H9 (cell line): ENCODE measurements around the gene HPF1. TPM values are rescaled to one million over a fixed set of nuclear protein-coding genes. Genes with fewer than 3 reads are reported as not detected.

Experiments used
- DNase-seq: peaks from one replicate; pipeline ENCODE4 v3.0.0-alpha.2; 2017
- H2AFZ ChIP-seq: one replicate; pipeline ENCODE4 v1.6.1; 2013; ENCODE audit warnings: mild to moderate bottlenecking, low read length, control low read depth, moderate library complexity
- H2AK5ac ChIP-seq: 2 replicates; pipeline ENCODE4 v1.6.1; 2013; ENCODE audit warnings: low read length, control low read depth, mixed read lengths; ENCODE audit not compliant: insufficient read length
- H2BK120ac ChIP-seq: one replicate; pipeline ENCODE4 v1.6.1; 2013; ENCODE audit warnings: low read depth, mild to moderate bottlenecking, low read length, control low read depth, inconsistent platforms; ENCODE audit not compliant: poor library complexity, severe bottlenecking
- H2BK12ac ChIP-seq: 2 replicates; pipeline ENCODE4 v1.6.1; 2013; ENCODE audit warnings: low read length, control low read depth, mixed read lengths, low read depth; ENCODE audit not compliant: insufficient read length
- H2BK15ac ChIP-seq: 2 replicates; pipeline ENCODE4 v1.6.1; 2013; ENCODE audit warnings: low read depth, low read length, control low read depth
- H2BK20ac ChIP-seq: one replicate; pipeline ENCODE4 v1.6.1; 2013; ENCODE audit warnings: low read depth, mild to moderate bottlenecking, low read length, control low read depth, inconsistent platforms; ENCODE audit not compliant: poor library complexity, severe bottlenecking
- H2BK5ac ChIP-seq: 2 replicates; pipeline ENCODE4 v1.6.1; 2013; ENCODE audit warnings: low read length, control low read depth, mixed read lengths; ENCODE audit not compliant: insufficient read length
- H3K14ac ChIP-seq: 2 replicates; pipeline ENCODE4 v1.6.1; 2013; ENCODE audit warnings: low read length, control low read depth; ENCODE audit not compliant: insufficient read depth
- H3K18ac ChIP-seq: 2 replicates; pipeline ENCODE4 v1.6.1; 2013; ENCODE audit warnings: low read depth, mild to moderate bottlenecking, mixed read lengths, low read length, control low read depth; ENCODE audit not compliant: insufficient read length
- H3K23ac ChIP-seq: 2 replicates; pipeline ENCODE4 v1.6.1; 2013; ENCODE audit warnings: low read length, control low read depth, mixed read lengths, low read depth; ENCODE audit not compliant: insufficient read length
- H3K23me2 ChIP-seq: 2 replicates; pipeline ENCODE4 v1.6.1; 2013; ENCODE audit warnings: low read depth, mild to moderate bottlenecking, mixed read lengths, low read length, control low read depth; ENCODE audit not compliant: insufficient read length, poor library complexity, severe bottlenecking
- H3K27ac ChIP-seq: 2 replicates; pipeline ENCODE4 v1.5.1; 2013; ENCODE audit warnings: low read length, control low read depth, mixed read lengths, low read depth; ENCODE audit not compliant: insufficient read length
- H3K27me3 ChIP-seq: 2 replicates; pipeline ENCODE4 v1.6.1; 2013; ENCODE audit warnings: low read length, control low read depth, inconsistent platforms; ENCODE audit not compliant: insufficient read depth
- H3K4ac ChIP-seq: 2 replicates; pipeline ENCODE4 v1.6.1; 2013; ENCODE audit warnings: low read depth, mild to moderate bottlenecking, control low read depth, inconsistent platforms, low read length, moderate library complexity
- H3K4me1 ChIP-seq: 2 replicates; pipeline ENCODE4 v1.6.1; 2013; ENCODE audit warnings: low read length, control low read depth, inconsistent platforms; ENCODE audit not compliant: insufficient read depth
- H3K4me2 ChIP-seq: 2 replicates; pipeline ENCODE4 v1.6.1; 2013; ENCODE audit warnings: low read length, control low read depth, mixed read lengths; ENCODE audit not compliant: insufficient read length, insufficient read depth
- H3K56ac ChIP-seq: 2 replicates; pipeline ENCODE4 v1.6.1; 2013; ENCODE audit warnings: low read depth, mild to moderate bottlenecking, mixed read lengths, low read length, control low read depth; ENCODE audit not compliant: insufficient read length
- H3K79me1 ChIP-seq: 2 replicates; pipeline ENCODE4 v1.6.1; 2013; ENCODE audit warnings: low read depth, mild to moderate bottlenecking, moderate library complexity, low read length, control low read depth, inconsistent platforms; ENCODE audit not compliant: insufficient read depth, poor library complexity, severe bottlenecking
- H3K79me2 ChIP-seq: 2 replicates; pipeline ENCODE4 v1.6.1; 2013; ENCODE audit warnings: low read length, control low read depth, inconsistent platforms; ENCODE audit not compliant: insufficient read depth
- H3K9ac ChIP-seq: 2 replicates; pipeline ENCODE4 v1.6.1; 2013; ENCODE audit warnings: low read length, control low read depth, mixed read lengths; ENCODE audit not compliant: insufficient read length; ENCODE audit errors: extremely low read depth
- H3K9me3 ChIP-seq: one replicate; pipeline ENCODE4 v1.6.1; 2013; ENCODE audit warnings: low read depth, low read length, inconsistent platforms; ENCODE audit not compliant: control insufficient read depth
- H3T11ph ChIP-seq: one replicate; pipeline ENCODE4 v1.6.1; 2013; ENCODE audit warnings: mild to moderate bottlenecking, low read length, control low read depth, inconsistent platforms
- H4K20me1 ChIP-seq: one replicate; pipeline ENCODE4 v1.6.1; 2013; ENCODE audit not compliant: control insufficient read depth, insufficient read length, insufficient read depth
- H4K5ac ChIP-seq: 2 replicates; pipeline ENCODE4 v1.6.1; 2013; ENCODE audit warnings: low read depth, mild to moderate bottlenecking, mixed read lengths, low read length, control low read depth; ENCODE audit not compliant: insufficient read length
- H4K8ac ChIP-seq: replicated peaks from 2 replicates; pipeline ENCODE4 v1.6.1; 2013; ENCODE audit warnings: low read length, control low read depth, mixed read lengths, low read depth; ENCODE audit not compliant: insufficient read length
- H4K91ac ChIP-seq: 2 replicates; pipeline ENCODE4 v1.6.1; 2013; ENCODE audit warnings: low read depth, mild to moderate bottlenecking, moderate library complexity, mixed read lengths, low read length, control low read depth; ENCODE audit not compliant: insufficient read length
- H3K27ac Mint-ChIP-seq, 3 experiments: 2 replicates in 2 of 3; 3 replicates in 1 of 3; pipeline ENCODE4 v1.8.0; 2020 to 2021; ENCODE audit warnings: mixed read lengths in 3 of 3, mild to moderate bottlenecking in 1 of 3, moderate library complexity in 1 of 3
- H3K27me3 Mint-ChIP-seq: 2 replicates; pipeline ENCODE4 v1.8.0; 2021; ENCODE audit warnings: low read depth, mild to moderate bottlenecking, moderate library complexity, mixed read lengths
- H3K36me3 Mint-ChIP-seq, 3 experiments: 2 replicates in 2 of 3; 3 replicates in 1 of 3; pipeline ENCODE4 v1.8.0; 2020 to 2021; ENCODE audit warnings: low read depth in 3 of 3, mixed read lengths in 3 of 3; ENCODE audit not compliant: insufficient read depth in 1 of 3
- H3K4me1 Mint-ChIP-seq, 2 experiments: 2 replicates each; pipeline ENCODE4 v1.8.0; 2020; ENCODE audit warnings: mixed read lengths in 2 of 2
- H3K4me3 Mint-ChIP-seq, 2 experiments: 2 replicates in 1 of 2; 3 replicates in 1 of 2; pipeline ENCODE4 v1.8.0; 2020 to 2021; ENCODE audit warnings: mild to moderate bottlenecking in 2 of 2, mixed read lengths in 2 of 2, moderate library complexity in 1 of 2
- H3K9me3 Mint-ChIP-seq, 2 experiments: 2 replicates in 1 of 2; 3 replicates in 1 of 2; pipeline ENCODE4 v1.8.0; 2020; ENCODE audit warnings: mild to moderate bottlenecking in 2 of 2, mixed read lengths in 2 of 2, moderate library complexity in 1 of 2
- WGBS: extraction: QIAGEN DNeasy Blood & Tissue Kit; methylation state at CpG from one replicate; pipeline ENCODE4 v1.1.7; 2013; ENCODE audit warnings: missing lambda C conversion rate, low lambda C conversion rate, mixed read lengths; ENCODE audit not compliant: insufficient read length; ENCODE audit errors: extremely low coverage; 5-methylcytosine and 5-hydroxymethylcytosine counted together
- total RNA-seq: library from RNA; stranded (reverse); gene quantifications from 2 replicates; pipeline ENCODE4 v1.2.1, GENCODE V29; 2021
- TF ChIP-seq, protein P1 (sequence below): fragments of 200-600 bp; sonication (generic); conservative IDR thresholded peaks from 3 replicates; pipeline ENCODE4 v1.8.0; 2021; ENCODE audit warnings: antibody characterized with exemption, mild to moderate bottlenecking

The HPF1 gene
- total RNA-seq, 1 experiment from 2014 or later = 32.1 TPM

DNA sequence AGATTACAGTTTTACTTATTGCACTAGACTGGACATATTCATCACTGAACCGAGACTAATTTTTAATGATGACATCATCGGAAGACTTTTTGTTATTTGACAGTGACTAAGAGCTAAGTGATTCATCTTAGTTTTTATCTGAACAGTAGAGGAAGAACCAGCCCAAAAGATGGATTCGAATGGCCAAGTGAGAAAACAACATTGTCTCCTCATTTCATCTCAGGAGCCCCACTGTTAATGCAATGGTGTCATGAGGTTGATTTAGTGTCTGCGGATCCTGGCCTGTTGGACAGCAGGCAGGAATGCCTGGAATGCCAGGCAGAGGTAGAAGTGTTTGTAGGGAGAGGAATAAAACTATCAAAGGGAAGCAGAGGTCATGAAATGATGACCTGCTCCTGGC lies 37.8 kb upstream of the HPF1 start:
- no peak overlapping the region for H3K4me3 Mint-ChIP-seq
- DNase-seq = no peak

More for the DNA sequence above, 37.8 kb upstream of the HPF1 start:
- Histone ChIP-seq H3T11ph (no peak overlapping the region), H2AFZ (no peak overlapping the region), H3K23me2 (no peaks in the 10 kb centered on the region), H2BK15ac (no peak overlapping the region), H2AK5ac (no peak overlapping the region), H3K4me1 (no peaks in the 10 kb centered on the region), H2BK120ac (no peak overlapping the region), H3K14ac (no peak overlapping the region), H3K79me2 (no peaks in the 10 kb centered on the region), H4K20me1 (no peaks in the 10 kb centered on the region), H2BK20ac (no peak overlapping the region), H3K9ac (no peak overlapping the region), H3K9me3 (no peaks in the 10 kb centered on the region), H3K4me2 (no peak overlapping the region), H3K27me3 (no peaks in the 10 kb centered on the region), H3K27ac (no peak overlapping the region), H2BK12ac (no peak overlapping the region), H3K56ac (no peak overlapping the region), H3K4ac (no peak overlapping the region), H3K23ac (no peak overlapping the region), H3K79me1 (no peaks in the 10 kb centered on the region), H3K18ac (no peak overlapping the region), H4K5ac (no peak overlapping the region), H4K8ac (no peak overlapping the region), H4K91ac (no peak overlapping the region), H2BK5ac (no peak overlapping the region)
- Mint-ChIP-seq H3K4me1 (peaks cover 5 to 8% of the 10 kb centered on the region in 2 experiments; a peak in 3 of 4 replicates), H3K36me3 (no peaks in the 10 kb centered on the region), H3K9me3 (no peaks in the 10 kb centered on the region), H3K27me3 (peaks cover 19% of the 10 kb centered on the region), H3K27ac (no peak overlapping the region)
- TF ChIP-seq, protein P1, sequence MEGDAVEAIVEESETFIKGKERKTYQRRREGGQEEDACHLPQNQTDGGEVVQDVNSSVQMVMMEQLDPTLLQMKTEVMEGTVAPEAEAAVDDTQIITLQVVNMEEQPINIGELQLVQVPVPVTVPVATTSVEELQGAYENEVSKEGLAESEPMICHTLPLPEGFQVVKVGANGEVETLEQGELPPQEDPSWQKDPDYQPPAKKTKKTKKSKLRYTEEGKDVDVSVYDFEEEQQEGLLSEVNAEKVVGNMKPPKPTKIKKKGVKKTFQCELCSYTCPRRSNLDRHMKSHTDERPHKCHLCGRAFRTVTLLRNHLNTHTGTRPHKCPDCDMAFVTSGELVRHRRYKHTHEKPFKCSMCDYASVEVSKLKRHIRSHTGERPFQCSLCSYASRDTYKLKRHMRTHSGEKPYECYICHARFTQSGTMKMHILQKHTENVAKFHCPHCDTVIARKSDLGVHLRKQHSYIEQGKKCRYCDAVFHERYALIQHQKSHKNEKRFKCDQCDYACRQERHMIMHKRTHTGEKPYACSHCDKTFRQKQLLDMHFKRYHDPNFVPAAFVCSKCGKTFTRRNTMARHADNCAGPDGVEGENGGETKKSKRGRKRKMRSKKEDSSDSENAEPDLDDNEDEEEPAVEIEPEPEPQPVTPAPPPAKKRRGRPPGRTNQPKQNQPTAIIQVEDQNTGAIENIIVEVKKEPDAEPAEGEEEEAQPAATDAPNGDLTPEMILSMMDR = no peak
- WGBS = no CpG with 5 or more reads among the region's 4 CpGs
